HG02588 (cell line): Measurements from ENCODE around the gene AUTS2.

ENCODE experiments used
- ATAC-seq: cut with Tn5 transposase; IDR thresholded peaks from one replicate; pipeline ENCODE4 v1.9.1; 2021; ENCODE audit warnings: mild to moderate bottlenecking, moderate library complexity; ENCODE audit not compliant: unreplicated experiment

Gene AUTS2

GRCh38 chr7:69598081-69598486 is at the start of gene AUTS2:
TSS of gene AUTS2 (plus strand) at chr7:69598475. CDS start at chr7:69599654, 1,179 bp downstream.
- ATAC-seq: peak; percentile 51

DNA sequence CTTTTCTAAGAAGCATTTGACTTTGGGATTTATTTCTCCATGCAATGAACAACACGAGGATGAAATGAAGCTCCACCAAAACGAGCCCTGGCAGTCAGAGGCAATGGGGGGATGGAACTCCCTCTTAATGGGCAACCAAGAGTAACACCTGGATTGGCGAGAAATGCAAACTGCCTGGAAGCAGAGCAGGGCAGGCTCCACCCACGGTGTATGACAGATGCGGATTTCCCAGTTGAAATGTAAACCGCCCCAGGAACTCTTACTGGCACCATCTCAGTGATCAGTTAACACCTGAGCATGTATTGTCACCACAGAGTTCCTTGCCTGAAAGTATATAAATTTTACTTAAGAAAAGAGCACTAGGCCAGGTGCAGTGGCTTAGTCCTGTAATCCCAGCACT is 47.3 kb upstream of the AUTS2 start:
- no peak for ATAC-seq

GRCh38 chr7:69553190-69553589 is 45.1 kb upstream of the AUTS2 start:
- no peak for ATAC-seq

- no peak for ATAC-seq
Measured at GRCh38 chr7:69561266-69561960, 36.9 kb upstream of the AUTS2 start.

- no peak for ATAC-seq
Measured at GRCh38 chr7:69564454-69565417, 33.5 kb upstream of the AUTS2 start.

DNA sequence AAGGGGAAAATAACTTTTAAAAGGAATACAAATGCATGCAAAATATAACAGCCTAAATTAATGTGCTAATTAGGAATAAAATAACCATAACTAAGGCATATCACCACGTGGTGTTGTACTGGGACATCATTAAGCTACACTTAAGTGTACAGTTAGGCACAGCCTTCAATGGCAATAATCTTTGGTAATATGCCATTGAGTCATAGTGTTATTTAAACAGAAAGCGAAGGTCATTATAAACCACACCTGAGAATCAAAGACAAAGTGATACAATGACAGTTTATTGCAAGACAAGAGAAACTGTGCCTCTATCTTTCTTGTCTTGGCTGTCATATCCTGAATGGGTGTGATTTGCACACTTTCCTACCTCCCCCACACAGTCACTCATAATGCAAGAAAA is 30.5 kb upstream of the AUTS2 start:
- no peak for ATAC-seq

DNA sequence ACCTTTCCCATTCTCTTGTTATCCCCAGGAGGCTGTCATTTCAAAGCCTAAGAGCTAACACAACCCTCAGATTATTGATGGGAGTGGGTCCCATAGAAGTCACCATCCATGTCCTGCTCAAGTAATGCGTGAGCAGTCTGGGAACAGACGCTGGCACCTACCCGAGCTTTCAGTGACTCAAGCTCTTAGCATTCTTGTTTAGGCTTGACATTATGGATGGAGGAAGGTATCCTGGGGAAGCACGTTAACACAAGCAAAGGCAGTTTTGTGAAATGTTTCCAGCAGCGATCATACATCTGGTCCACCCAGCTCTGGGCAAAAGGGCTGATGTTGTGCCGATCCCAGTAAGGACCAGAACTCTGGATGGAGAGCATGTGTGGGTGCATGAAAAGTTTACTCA is 30.0 kb upstream of the AUTS2 start:
- ATAC-seq: no peak

DNA sequence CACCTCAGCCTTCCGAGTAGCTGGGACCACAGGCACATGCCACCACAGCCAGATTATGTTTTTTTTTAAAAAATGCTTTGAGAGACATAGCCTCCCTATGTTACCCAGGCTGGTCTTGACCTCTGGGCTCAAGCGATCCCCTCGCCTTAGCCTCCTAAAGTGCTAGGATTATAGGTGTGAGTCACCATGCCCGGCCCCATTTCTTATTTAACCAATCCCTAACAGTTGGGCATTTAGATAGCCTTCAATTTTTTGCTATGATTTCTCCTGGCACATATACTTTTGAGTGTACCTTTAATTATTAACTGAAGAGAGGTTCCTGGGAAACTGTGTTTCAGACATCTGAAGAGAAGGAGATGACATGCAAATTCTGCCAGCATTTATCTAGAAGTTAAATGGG is 22.6 kb upstream of the AUTS2 start:
- ATAC-seq: no peak

DNA sequence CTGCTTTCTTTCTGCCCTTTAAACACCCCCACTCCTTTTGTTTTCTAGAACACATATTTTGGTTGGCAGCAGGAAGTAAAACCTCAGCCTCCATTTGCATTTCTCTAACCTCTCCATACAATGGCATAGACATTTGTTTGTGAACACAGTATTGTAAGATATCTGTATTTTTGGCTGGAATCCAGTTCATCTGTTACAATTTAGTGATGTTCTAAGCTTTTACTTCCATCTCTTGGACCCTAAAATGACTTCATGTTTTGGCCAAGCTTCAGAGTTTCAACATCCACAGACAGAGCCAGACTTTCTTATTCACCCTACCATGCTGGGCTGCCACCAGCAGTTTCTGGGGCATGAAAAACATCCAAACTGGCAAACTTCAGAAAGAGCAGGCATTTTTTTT is 21.1 kb upstream of the AUTS2 start:
- ATAC-seq: no peak

- no peak for ATAC-seq
Measured at GRCh38 chr7:69585169-69585568, 13.1 kb upstream of the AUTS2 start.

- ATAC-seq: no peak
Measured at GRCh38 chr7:69586321-69586720, 12.0 kb upstream of the AUTS2 start.

- no peak for ATAC-seq
Measured at GRCh38 chr7:69588773-69589172, 9.5 kb upstream of the AUTS2 start.

DNA sequence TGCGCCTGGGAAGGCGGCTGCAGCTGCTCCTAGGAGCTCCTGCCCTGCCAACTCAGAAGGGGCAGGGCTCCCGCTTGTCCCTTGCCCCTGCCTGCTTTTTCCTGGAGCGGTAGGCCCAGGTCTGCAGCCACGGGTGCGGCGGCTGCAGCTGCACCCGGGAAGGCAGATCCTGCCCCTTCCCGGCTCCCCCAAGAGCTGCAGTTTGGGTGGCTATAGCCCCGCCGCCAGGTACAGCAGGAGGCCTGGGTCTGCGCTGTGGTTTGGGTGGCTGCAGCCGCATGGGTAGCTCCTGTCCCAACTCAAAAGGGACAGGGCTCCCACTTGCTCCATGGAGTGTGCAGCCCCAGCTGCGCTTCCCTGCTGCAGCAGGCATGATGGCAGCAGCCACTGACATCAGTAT is 6.5 kb upstream of the AUTS2 start:
- no peak for ATAC-seq

- ATAC-seq: no peak
Measured at GRCh38 chr7:69593511-69593910, 4.8 kb upstream of the AUTS2 start.

- ATAC-seq: no peak
Measured at GRCh38 chr7:69595415-69595814, 2.9 kb upstream of the AUTS2 start.

- ATAC-seq: no peak
Measured at GRCh38 chr7:69596056-69596455, 2.2 kb upstream of the AUTS2 start.

- no peak for ATAC-seq
Measured at GRCh38 chr7:69596723-69597277, 1.5 kb upstream of the AUTS2 start.

- ATAC-seq: peak; percentile 21
Measured at GRCh38 chr7:69597278-69598076, 798 bp upstream of the AUTS2 start.

DNA sequence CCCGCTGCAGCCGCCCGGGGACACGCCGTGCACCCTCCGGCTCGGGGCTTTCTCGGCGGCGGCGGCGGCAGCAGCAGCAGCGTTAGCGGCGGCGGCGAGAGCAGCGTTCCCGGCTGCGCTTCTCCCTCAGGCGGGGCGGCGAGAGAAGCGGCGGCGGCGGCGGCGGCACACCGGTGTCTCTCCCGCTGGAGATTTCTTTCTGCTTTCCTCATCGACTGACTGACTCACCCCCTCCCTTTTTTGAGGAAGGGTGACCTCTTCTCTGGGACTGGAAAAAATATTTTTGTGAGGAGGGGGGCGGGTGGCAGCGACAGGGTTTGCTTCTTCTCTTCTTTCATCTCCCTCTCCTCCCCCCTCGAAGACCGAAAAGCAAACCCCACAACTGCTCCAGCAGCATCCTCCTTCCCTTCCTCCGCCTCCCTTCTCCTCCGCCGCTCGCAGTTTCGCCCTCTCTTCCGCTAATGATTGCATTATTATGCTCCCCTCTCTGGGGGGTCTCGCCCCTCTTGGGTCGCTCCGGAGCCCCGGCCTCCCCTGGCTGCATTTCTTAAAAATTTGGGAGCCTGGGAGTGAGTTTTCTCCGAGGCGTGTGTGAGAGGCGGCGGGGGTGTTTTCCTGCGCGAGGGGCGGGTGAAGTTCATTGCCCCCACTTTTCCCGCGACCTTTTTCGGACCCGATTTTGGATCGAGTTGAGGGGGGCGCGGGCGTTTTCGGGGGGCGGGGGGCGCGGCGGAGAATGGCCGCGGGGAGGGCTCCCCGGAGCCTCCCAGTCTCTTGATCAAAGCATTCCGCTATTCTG is 411 bp downstream of the AUTS2 start:
- no peak for ATAC-seq

GRCh38 chr7:69599286-69599954 is 1.1 kb downstream of the AUTS2 start:
- no peak for ATAC-seq
